Measurements from ENCODE around the gene TLE2. TPM values are rescaled to one million over a fixed set of nuclear protein-coding genes. Genes with fewer than 3 reads are reported as not detected.
A peak's percentile ranks its signal among the peaks of the same experiment; 100 is the strongest.

Gene TLE2
- total and polyA plus RNA-seq, 9 of the 15 experiments (the other 6 are each of a cell fraction or from before 2014, with no cell fraction given) = 0.35 to 13.1 (median 6.2) TPM

DNA sequence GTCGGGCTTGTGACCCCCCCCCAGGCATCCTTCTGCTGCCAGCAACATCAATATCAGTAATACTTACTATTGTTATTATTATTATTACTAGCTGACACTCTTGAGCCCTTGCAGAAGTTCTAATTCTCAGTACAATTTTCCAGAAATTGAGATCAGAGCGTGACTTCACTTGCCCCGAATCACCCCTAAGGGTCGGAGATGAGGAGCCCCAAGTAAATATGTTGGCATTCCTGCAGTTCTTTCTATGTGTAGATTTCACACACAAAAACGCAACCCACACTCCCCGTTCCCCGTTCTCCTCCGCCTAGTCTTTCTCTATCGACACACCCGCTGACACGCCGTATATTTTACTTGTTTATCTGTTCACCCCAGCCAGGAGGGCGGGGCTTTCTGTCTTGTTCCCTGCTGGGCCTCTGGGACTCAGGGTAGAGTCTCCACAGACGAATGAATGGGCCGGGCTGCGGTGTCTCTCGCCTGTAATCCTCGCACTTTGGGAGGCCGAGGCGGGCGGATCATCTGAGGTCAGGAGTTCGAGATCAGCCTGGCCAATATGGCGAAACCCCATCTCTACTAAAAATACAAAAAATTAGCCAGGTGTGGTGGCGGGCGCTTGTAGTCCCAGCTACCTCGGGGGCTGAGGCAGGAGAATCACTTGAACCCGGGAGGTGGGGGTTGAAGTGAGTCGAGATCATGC lies 18.6 kb upstream of the TLE2 start (continued):
- TF ChIP-seq TARDBP (IDR thresholded peaks at IDR 0.05) = 0 out of 2 replicates have a peak, but pooled peaks have one; percentile 40
- TF ChIP-seq SP1 (CRISPR knock-in tag; IDR thresholded peaks at IDR 0.05) = peak; percentile 88
- TF ChIP-seq CBX5 (IDR thresholded peaks at IDR 0.05; ENCODE audit: borderline replicate concordance, low read depth) = 0 out of 2 replicates have a peak, but pooled peaks have one; percentile 10
- no peak for TF ChIP-seq HNRNPUL1 (IDR thresholded peaks at IDR 0.05; ENCODE audit: low read length)
- peak; percentile 91 for TF ChIP-seq TEAD4 (IDR thresholded peaks at IDR 0.05; ENCODE audit: low read length)
- TF ChIP-seq TEAD4 (CRISPR knock-in tag; IDR thresholded peaks at IDR 0.05; ENCODE audit: borderline replicate concordance) = no peak
- peak; percentile 93 for TF ChIP-seq SMARCE1 (IDR thresholded peaks at IDR 0.05)
- peak; percentile 89 for TF ChIP-seq EP300 (IDR thresholded peaks at IDR 0.05; ENCODE audit: low read length)
- peak; percentile 77 for TF ChIP-seq GATA2 (CRISPR knock-in tag; IDR thresholded peaks at IDR 0.05)
- TF ChIP-seq ZFX (CRISPR knock-in tag; IDR thresholded peaks at IDR 0.05) = peak; percentile 61
- peak in 1 of 2 experiments; percentile 87 for TF ChIP-seq AFF1 (IDR thresholded peaks at IDR 0.05; ENCODE audit: low read depth in 1 of 2, partially characterized antibody in 2 of 2)
- TF ChIP-seq FOXM1 (IDR thresholded peaks at IDR 0.05; ENCODE audit: low read depth) = peak; percentile 66; the same call in 1 of the 2 replicates
- TF ChIP-seq FOXM1 (CRISPR knock-in tag; IDR thresholded peaks at IDR 0.05; ENCODE audit: low read depth) = no peak
- peak; percentile 55 for TF ChIP-seq EGR1 (conservative IDR thresholded peaks at IDR 0.05)
- peak; percentile 100 for TF ChIP-seq ADNP (tag; IDR thresholded peaks at IDR 0.05)
- TF ChIP-seq PURB (CRISPR knock-in tag; IDR thresholded peaks at IDR 0.05; ENCODE audit: low read depth) = no peak
- peak in 1 of 2 experiments; percentile 82; a peak in 2 of 4 replicates for TF ChIP-seq TEAD1 (CRISPR knock-in tag; IDR thresholded peaks at IDR 0.05)
- TF ChIP-seq, protein P1, sequence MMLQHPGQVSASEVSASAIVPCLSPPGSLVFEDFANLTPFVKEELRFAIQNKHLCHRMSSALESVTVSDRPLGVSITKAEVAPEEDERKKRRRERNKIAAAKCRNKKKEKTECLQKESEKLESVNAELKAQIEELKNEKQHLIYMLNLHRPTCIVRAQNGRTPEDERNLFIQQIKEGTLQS (IDR thresholded peaks at IDR 0.05) = peak; percentile 9; the same call in 1 of the 2 replicates
- TF ChIP-seq, protein P1 (CRISPR knock-in tag; conservative IDR thresholded peaks at IDR 0.05) = no peak
- TF ChIP-seq, protein P2, sequence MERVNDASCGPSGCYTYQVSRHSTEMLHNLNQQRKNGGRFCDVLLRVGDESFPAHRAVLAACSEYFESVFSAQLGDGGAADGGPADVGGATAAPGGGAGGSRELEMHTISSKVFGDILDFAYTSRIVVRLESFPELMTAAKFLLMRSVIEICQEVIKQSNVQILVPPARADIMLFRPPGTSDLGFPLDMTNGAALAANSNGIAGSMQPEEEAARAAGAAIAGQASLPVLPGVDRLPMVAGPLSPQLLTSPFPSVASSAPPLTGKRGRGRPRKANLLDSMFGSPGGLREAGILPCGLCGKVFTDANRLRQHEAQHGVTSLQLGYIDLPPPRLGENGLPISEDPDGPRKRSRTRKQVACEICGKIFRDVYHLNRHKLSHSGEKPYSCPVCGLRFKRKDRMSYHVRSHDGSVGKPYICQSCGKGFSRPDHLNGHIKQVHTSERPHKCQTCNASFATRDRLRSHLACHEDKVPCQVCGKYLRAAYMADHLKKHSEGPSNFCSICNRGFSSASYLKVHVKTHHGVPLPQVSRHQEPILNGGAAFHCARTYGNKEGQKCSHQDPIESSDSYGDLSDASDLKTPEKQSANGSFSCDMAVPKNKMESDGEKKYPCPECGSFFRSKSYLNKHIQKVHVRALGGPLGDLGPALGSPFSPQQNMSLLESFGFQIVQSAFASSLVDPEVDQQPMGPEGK (CRISPR knock-in tag; IDR thresholded peaks at IDR 0.05; ENCODE audit: borderline replicate concordance) = no peak
- peak in 1 of 2 experiments; percentile 49; a peak in 1 of 4 replicates for TF ChIP-seq FOXA3 (CRISPR knock-in tag; conservative IDR thresholded peaks at IDR 0.05 in 1 of 2, IDR thresholded peaks at IDR 0.05 in 1 of 2)
- TF ChIP-seq ZNF133 (CRISPR knock-in tag; IDR thresholded peaks at IDR 0.05) = no peak
- no peak for TF ChIP-seq ZNF717 (CRISPR knock-in tag; IDR thresholded peaks at IDR 0.05)
